GM12878 (cell line): Measurements from ENCODE around the gene PAQR5. TPM values are rescaled to one million over a fixed set of nuclear protein-coding genes. Genes with fewer than 3 reads are reported as not detected.

Source experiments
- ATAC-seq: fragments of 200-7000 bp; cut with Tn5 transposase; 3 replicates; pipeline ENCODE4 v1.9.1; 2020; ENCODE audit warnings: mild to moderate bottlenecking, moderate library complexity
- BruUV-seq: library from RNA; stranded (reverse); fragments of 400-500 nt; replicated peaks from 2 replicates; lab custom pipeline; 2021; lab: Mats Ljungman, UMichigan
- CTCF ChIA-PET: fragments of 300-600 bp; sonication (Branson Sonifier 250); formaldehyde crosslinking; extraction: SDS; loops from one replicate; lab custom pipeline; 2021; ENCODE audit warnings: inconsistent platforms; lab: Yijun Ruan, JAX
- POLR2A ChIA-PET: fragments of 350-600 bp; formaldehyde crosslinking; extraction: SDS; loops from one replicate; lab custom pipeline; 2021; ENCODE audit warnings: inconsistent platforms; lab: Charles Lee
- RAD21 ChIA-PET: fragments of 300-600 bp; sonication (Branson Sonifier 250); formaldehyde crosslinking; loops from one replicate; lab custom pipeline; 2023; ENCODE audit warnings: antibody characterized with exemption; ENCODE audit not compliant: unreplicated experiment; lab: Charles Lee
- SMC1A ChIA-PET: fragments of 300-600 bp; sonication (Branson Sonifier 250); formaldehyde crosslinking; loops from one replicate; lab custom pipeline; 2023; ENCODE audit not compliant: unreplicated experiment, uncharacterized antibody; lab: Charles Lee
- DNase-seq: peaks from one replicate; pipeline ENCODE4 v3.0.0-alpha.2; 2011; ENCODE audit warnings: low read depth, low spot score
- FAIRE-seq: peaks from 3 replicates; lab custom pipeline; 2011; peaks lifted over from hg19 to GRCh38; lab: Jason Lieb, UNC
- H2AFZ ChIP-seq: 2 replicates; pipeline ENCODE4 v1.6.0; 2011; ENCODE audit warnings: low read depth, low read length, control low read depth; ENCODE audit not compliant: control insufficient read depth
- H3K27ac ChIP-seq: 2 replicates; pipeline ENCODE4 v1.5.1; 2011; ENCODE audit warnings: control low read depth; ENCODE audit not compliant: control insufficient read depth, insufficient read depth
- H3K27me3 ChIP-seq, 2 experiments: replicated peaks in 1 of 2; 2 replicates each; pipeline versions ENCODE4 v1.6.0 to v1.6.1; 2011; ENCODE audit warnings: low read length in 1 of 2; ENCODE audit not compliant: control insufficient read depth in 2 of 2, insufficient read depth in 2 of 2
- H3K36me3 ChIP-seq, 2 experiments: 2 replicates each; pipeline ENCODE4 v1.5.1; 2011; ENCODE audit warnings: low read length in 1 of 2; ENCODE audit not compliant: control insufficient read depth in 2 of 2, insufficient read depth in 2 of 2
- H3K4me1 ChIP-seq: 2 replicates; pipeline ENCODE4 v1.6.1; 2011; ENCODE audit warnings: mild to moderate bottlenecking, low read length, moderate library complexity, mixed read lengths; ENCODE audit not compliant: control insufficient read depth, insufficient read depth
- H3K4me2 ChIP-seq: 2 replicates; pipeline ENCODE4 v1.6.0; 2011; ENCODE audit warnings: control low read depth; ENCODE audit not compliant: control insufficient read depth, insufficient read depth
- H3K4me3 ChIP-seq: fragments of 200-600 bp; sonication (generic); 2 replicates; pipeline ENCODE4 v1.5.1; 2016
- H3K79me2 ChIP-seq: 2 replicates; pipeline ENCODE4 v1.6.0; 2011; ENCODE audit warnings: low read length; ENCODE audit not compliant: control insufficient read depth, insufficient read depth
- H3K9ac ChIP-seq: 2 replicates; pipeline ENCODE4 v1.8.0; 2011; ENCODE audit warnings: low read length, control low read depth, mixed read lengths; ENCODE audit not compliant: control insufficient read depth, insufficient read depth
- H3K9me3 ChIP-seq: replicated peaks from 3 replicates; pipeline ENCODE4 v1.5.1; 2011; ENCODE audit warnings: mild to moderate bottlenecking, low read length; ENCODE audit not compliant: control insufficient read depth, insufficient read depth
- H4K20me1 ChIP-seq: 2 replicates; pipeline ENCODE4 v1.6.0; 2011; ENCODE audit not compliant: control insufficient read depth, insufficient read depth
- PML ChIP-seq: IDR thresholded peaks from 2 replicates; pipeline ENCODE4 v1.6.1; 2012; ENCODE audit warnings: low read length, inconsistent platforms
- RAD51 ChIP-seq: fragments of 450-650 bp; IDR thresholded peaks from 2 replicates; pipeline ENCODE4 v1.6.1; 2016; ENCODE audit warnings: moderate library complexity, mild to moderate bottlenecking, inconsistent platforms
- TAF1 ChIP-seq: IDR thresholded peaks from 2 replicates; pipeline ENCODE4 v1.6.1; 2011; ENCODE audit warnings: mild to moderate bottlenecking, low read depth, low read length, borderline replicate concordance
- WGBS: methylation state at CpG from one replicate; pipeline ENCODE4 v1.1.6; 2016; ENCODE audit warnings: low lambda C conversion rate; ENCODE audit not compliant: insufficient replicate concordance, insufficient coverage; ENCODE audit errors: missing lambda C conversion rate; 5-methylcytosine and 5-hydroxymethylcytosine counted together
- in situ Hi-C: fragments of 300-500 bp; cut with MboI; formaldehyde crosslinking; loops from 9 replicates; pipeline ENCODE4 v1.14.3; 2018; ENCODE audit warnings: mixed read lengths
- intact Hi-C: fragments of 100-400 bp; cut with micrococcal nuclease; formaldehyde crosslinking; loops from one replicate; pipeline ENCODE4 v1.14.2; 2022; ENCODE audit not compliant: unreplicated experiment
- polyA plus RNA-seq, 11 experiments: library from polyadenylated mRNA; depleted of rRNA in 4 of 11; unstranded in 6 of 11; stranded (reverse) in 5 of 11; fragments of >200 nt; fragmentation: Nextera tagmentation in 4 of 11; fragmentation: Illumina TruSeq in 1 of 11; extraction: Ambion mirVana in 4 of 11; extraction: Trizol in 1 of 11; gene quantifications; 1 replicate in 1 of 11; 2 replicates in 10 of 11; pipeline versions ENCODE4 v1.2.1 to v1.2.3, GENCODE V29; 2011 to 2016; ENCODE audit warnings: inconsistent platforms in 2 of 11, missing spikeins in 2 of 11, low read depth in 1 of 11
- total RNA-seq, 4 experiments: library from RNA; depleted of rRNA in 3 of 4; stranded (reverse); fragments of >200 nt in 3 of 4; fragmentation: Illumina TruSeq in 1 of 4; extraction: Trizol in 1 of 4; gene quantifications; 2 replicates each; pipeline versions ENCODE4 v1.2.1 to v1.2.3, GENCODE V29; 2013 to 2021
- TF ChIP-seq, protein P1 (sequence below): fragments of 450-650 bp; IDR thresholded peaks from 2 replicates; pipeline ENCODE4 v1.6.1; 2016; ENCODE audit warnings: mild to moderate bottlenecking
- TF ChIP-seq, protein P2 (sequence below): fragments of 150-350 bp; IDR thresholded peaks from 2 replicates; pipeline ENCODE4 v1.6.1; 2014; ENCODE audit warnings: mild to moderate bottlenecking, low read depth, low read length

PAQR5 gene
- total and polyA plus RNA-seq, 10 of the 15 experiments (the other 5 are each of a cell fraction or from before 2014, with no cell fraction given) = 0.02 to 0.03 TPM; not detected in 8

DNA sequence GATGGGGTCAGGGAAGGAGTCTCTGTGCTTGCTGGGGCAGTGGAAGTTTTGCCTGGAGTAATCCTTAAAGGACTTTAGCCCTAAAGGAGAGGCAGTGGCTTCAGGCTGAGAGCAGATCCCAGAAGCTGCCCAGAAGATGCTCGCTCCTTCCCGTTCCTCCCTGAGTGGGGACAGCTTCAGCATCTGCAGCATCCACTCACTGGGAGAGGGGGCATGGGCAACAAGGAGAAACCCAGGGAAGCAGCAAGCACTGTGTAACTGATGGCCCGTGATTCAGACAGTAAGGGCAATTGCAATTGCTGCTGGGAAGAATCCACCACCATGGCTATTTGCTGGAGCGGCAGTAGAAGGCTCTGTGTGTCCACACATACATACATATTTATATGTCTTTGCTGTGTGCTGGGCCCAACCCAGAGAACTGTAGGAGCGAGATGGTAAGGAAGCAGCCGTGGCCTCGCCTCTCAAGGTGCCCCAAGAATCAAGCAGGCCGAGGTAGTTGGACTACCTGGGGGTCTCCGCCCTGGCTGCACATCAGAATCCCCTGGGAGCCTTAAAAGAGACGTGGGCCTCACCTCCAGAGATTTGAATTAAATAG lies 5.8 kb upstream of the PAQR5 start:
- no peaks in the 10 kb centered on the region for H3K79me2 ChIP-seq
- FAIRE-seq (no peak), DNase-seq (no peak), ATAC-seq (no peak)
- no peak overlapping the region for H3K4me3 ChIP-seq
- H3K9ac ChIP-seq = no peak overlapping the region
- H3K4me2 ChIP-seq = no peak overlapping the region
- no peaks in the 10 kb centered on the region for H3K4me1 ChIP-seq
- no peak overlapping the region for H3K27ac ChIP-seq
- no peaks in the 10 kb centered on the region for H4K20me1 ChIP-seq
- WGBS = 9% methylated on average over 10 of the region's 10 CpGs
- in situ Hi-C loops (no loop called here), intact Hi-C loops (no loop called here)
- peaks cover 0 to 3% of the 10 kb centered on the region in 2 experiments; a peak in 3 of 4 replicates for H3K27me3 ChIP-seq
- H3K9me3 ChIP-seq = no peaks in the 10 kb centered on the region
- ChIA-PET SMC1A (no interaction called here), CTCF (no interaction called here), POLR2A (no interaction called here), RAD21 (no interaction called here)
- H2AFZ ChIP-seq = no peak overlapping the region
- TF ChIP-seq, protein P1, sequence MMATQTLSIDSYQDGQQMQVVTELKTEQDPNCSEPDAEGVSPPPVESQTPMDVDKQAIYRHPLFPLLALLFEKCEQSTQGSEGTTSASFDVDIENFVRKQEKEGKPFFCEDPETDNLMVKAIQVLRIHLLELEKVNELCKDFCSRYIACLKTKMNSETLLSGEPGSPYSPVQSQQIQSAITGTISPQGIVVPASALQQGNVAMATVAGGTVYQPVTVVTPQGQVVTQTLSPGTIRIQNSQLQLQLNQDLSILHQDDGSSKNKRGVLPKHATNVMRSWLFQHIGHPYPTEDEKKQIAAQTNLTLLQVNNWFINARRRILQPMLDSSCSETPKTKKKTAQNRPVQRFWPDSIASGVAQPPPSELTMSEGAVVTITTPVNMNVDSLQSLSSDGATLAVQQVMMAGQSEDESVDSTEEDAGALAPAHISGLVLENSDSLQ = no peak
- no peak for TF ChIP-seq PML
- no peak for TF ChIP-seq RAD51
- no peak for TF ChIP-seq TAF1
- TF ChIP-seq, protein P2, sequence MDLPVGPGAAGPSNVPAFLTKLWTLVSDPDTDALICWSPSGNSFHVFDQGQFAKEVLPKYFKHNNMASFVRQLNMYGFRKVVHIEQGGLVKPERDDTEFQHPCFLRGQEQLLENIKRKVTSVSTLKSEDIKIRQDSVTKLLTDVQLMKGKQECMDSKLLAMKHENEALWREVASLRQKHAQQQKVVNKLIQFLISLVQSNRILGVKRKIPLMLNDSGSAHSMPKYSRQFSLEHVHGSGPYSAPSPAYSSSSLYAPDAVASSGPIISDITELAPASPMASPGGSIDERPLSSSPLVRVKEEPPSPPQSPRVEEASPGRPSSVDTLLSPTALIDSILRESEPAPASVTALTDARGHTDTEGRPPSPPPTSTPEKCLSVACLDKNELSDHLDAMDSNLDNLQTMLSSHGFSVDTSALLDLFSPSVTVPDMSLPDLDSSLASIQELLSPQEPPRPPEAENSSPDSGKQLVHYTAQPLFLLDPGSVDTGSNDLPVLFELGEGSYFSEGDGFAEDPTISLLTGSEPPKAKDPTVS = no peak
- H3K36me3 ChIP-seq = no peaks in the 10 kb centered on the region
- BruUV-seq = no TSS peak
